Esophagus muscularis mucosa (tissue), 4 donors: ENCODE data around the gene TSEN54.

Experiments
- CTCF ChIP-seq, 3 experiments: fragments of 200-600 bp in 2 of 3; fragments of 450-650 bp in 1 of 3; sonication (generic) in 2 of 3; IDR thresholded peaks; one replicate each; pipeline ENCODE4 v1.5.1; 2017 to 2019; ENCODE audit warnings: antibody characterized with exemption in 3 of 3, mild to moderate bottlenecking in 2 of 3, moderate library complexity in 1 of 3
- EP300 ChIP-seq: sonication (generic); formaldehyde crosslinking; IDR thresholded peaks from one replicate; pipeline ENCODE4 v1.6.1; 2017; ENCODE audit warnings: antibody characterized with exemption
- POLR2A ChIP-seq: fragments of 450-650 bp; IDR thresholded peaks from one replicate; pipeline ENCODE4 v1.6.1; 2017; ENCODE audit warnings: antibody characterized with exemption, moderate library complexity, mild to moderate bottlenecking, low read depth
- POLR2AphosphoS5 ChIP-seq, 2 donors: sonication (generic); formaldehyde crosslinking; IDR thresholded peaks; one replicate each; pipeline ENCODE4 v1.6.1; 2017; ENCODE audit warnings: antibody characterized with exemption in 2 of 2

- TF ChIP-seq CTCF (IDR thresholded peaks at IDR 0.05) (no peak), POLR2AphosphoS5 (IDR thresholded peaks at IDR 0.05) (no peak), EP300 (no peak), POLR2A (no peak)
These were observed 10.7 kb upstream of the TSEN54 start for GRCh38 chr17:75505640-75506039.
